H1 (cell line): ENCODE results near the gene SPSB1. TPM values are rescaled to one million over a fixed set of nuclear protein-coding genes. Genes with fewer than 3 reads are reported as not detected.

ENCODE experiments used
- CTCF ChIA-PET: fragments of 300-600 bp; sonication (Branson Sonifier 250); formaldehyde crosslinking; loops from one replicate; lab custom pipeline; 2021; ENCODE audit not compliant: partially characterized antibody; lab: Charles Lee
- POLR2A ChIA-PET: fragments of 300-600 bp; sonication (Branson Sonifier 250); formaldehyde crosslinking; loops from one replicate; lab custom pipeline; 2021; ENCODE audit warnings: inconsistent platforms; ENCODE audit not compliant: partially characterized antibody; lab: Charles Lee
- DNase-seq, 2 experiments: peaks; one replicate each; pipeline versions ENCODE4 v3.0.0 to v3.0.0-alpha.2; 2010 to 2022; ENCODE audit warnings: low spot score in 2 of 2, low read depth in 1 of 2, mixed read lengths in 1 of 2
- FAIRE-seq: peaks from 2 replicates; lab custom pipeline; 2011; peaks lifted over from hg19 to GRCh38; lab: Jason Lieb, UNC
- H2AFZ ChIP-seq: 2 replicates; pipeline ENCODE4 v1.8.1; 2012; ENCODE audit warnings: low read length, inconsistent platforms
- H2AK5ac ChIP-seq: 2 replicates; pipeline ENCODE4 v1.6.1; 2013; ENCODE audit warnings: low read depth, low read length
- H2BK120ac ChIP-seq: replicated peaks from 2 replicates; pipeline ENCODE3; 2013; ENCODE audit warnings: low read depth, low read length, inconsistent platforms
- H2BK12ac ChIP-seq: 2 replicates; pipeline ENCODE4 v1.6.1; 2013; ENCODE audit warnings: low read depth, low read length
- H2BK15ac ChIP-seq: 2 replicates; pipeline ENCODE4 v1.6.1; 2013; ENCODE audit warnings: low read length
- H2BK20ac ChIP-seq: 2 replicates; pipeline ENCODE4 v1.6.1; 2013; ENCODE audit warnings: low read length
- H2BK5ac ChIP-seq: 2 replicates; pipeline ENCODE4 v1.6.1; 2013; ENCODE audit warnings: low read depth, low read length
- H3K14ac ChIP-seq: 2 replicates; pipeline ENCODE4 v1.6.1; 2013; ENCODE audit warnings: inconsistent platforms; ENCODE audit not compliant: insufficient read length
- H3K18ac ChIP-seq: 2 replicates; pipeline ENCODE4 v1.6.1; 2013; ENCODE audit warnings: low read length; ENCODE audit errors: extremely low read depth
- H3K23ac ChIP-seq: 2 replicates; pipeline ENCODE4 v1.6.1; 2013; ENCODE audit warnings: inconsistent platforms; ENCODE audit not compliant: insufficient read length
- H3K23me2 ChIP-seq: 2 replicates; pipeline ENCODE4 v1.6.1; 2013; ENCODE audit warnings: low read depth, low read length
- H3K27ac ChIP-seq: 2 replicates; pipeline ENCODE4 v1.6.1; 2011; ENCODE audit warnings: low read depth, low read length, inconsistent platforms
- H3K27me3 ChIP-seq, 4 experiments: replicated peaks in 1 of 4; 1 replicate in 1 of 4; 2 replicates in 3 of 4; pipeline versions ENCODE4 v1.6.1 to v1.8.1; 2011 to 2013; ENCODE audit warnings: low read length in 3 of 4, mild to moderate bottlenecking in 3 of 4, inconsistent platforms in 2 of 4, mixed read lengths in 2 of 4, moderate library complexity in 1 of 4; ENCODE audit not compliant: control insufficient read depth in 3 of 4, insufficient read depth in 3 of 4; ENCODE audit errors: extremely low read depth in 1 of 4
- H3K36me3 ChIP-seq, 4 experiments: 2 replicates each; pipeline versions ENCODE4 v1.6.1 to v1.8.1; 2011 to 2013; ENCODE audit warnings: mild to moderate bottlenecking in 4 of 4, low read length in 3 of 4, moderate library complexity in 2 of 4, control low read depth in 1 of 4, inconsistent platforms in 1 of 4; ENCODE audit not compliant: insufficient read depth in 4 of 4, control insufficient read depth in 2 of 4
- H3K4ac ChIP-seq: replicated peaks from 2 replicates; pipeline ENCODE3; 2013; ENCODE audit warnings: low read length, low read depth, mixed read lengths, inconsistent platforms; ENCODE audit not compliant: insufficient read length
- H3K4me1 ChIP-seq, 4 experiments: replicated peaks in 1 of 4; 1 replicate in 1 of 4; 2 replicates in 3 of 4; pipeline versions ENCODE4 v1.6.1 to v1.8.1; 2011 to 2013; ENCODE audit warnings: low read length in 3 of 4, inconsistent platforms in 2 of 4, mixed read lengths in 1 of 4; ENCODE audit not compliant: insufficient read depth in 4 of 4, control insufficient read depth in 3 of 4
- H3K4me2 ChIP-seq, 2 experiments: 2 replicates each; pipeline versions ENCODE4 v1.6.1 to v1.8.1; 2011 to 2013; ENCODE audit warnings: low read depth in 2 of 2, low read length in 2 of 2, control low read depth in 1 of 2, inconsistent platforms in 1 of 2, mild to moderate bottlenecking in 1 of 2; ENCODE audit not compliant: insufficient read depth in 1 of 2
- H3K4me3 ChIP-seq, 4 experiments: fragments of 200-600, 300-600 bp in 1 of 4; sonication (generic), shearing (Covaris generic), sonication (Bioruptor Twin) in 1 of 4; 2 replicates each; pipeline versions ENCODE4 v1.5.1 to v1.8.1; 2011 to 2016; ENCODE audit warnings: low read length in 4 of 4, low read depth in 3 of 4, control low read depth in 2 of 4, inconsistent platforms in 2 of 4, mild to moderate bottlenecking in 2 of 4, mixed read lengths in 1 of 4, moderate library complexity in 1 of 4; ENCODE audit not compliant: insufficient read depth in 2 of 4; ENCODE audit errors: extremely low read depth in 1 of 4
- H3K56ac ChIP-seq: replicated peaks from 2 replicates; pipeline ENCODE3; 2013; ENCODE audit warnings: low read depth, mild to moderate bottlenecking, mixed read lengths, low read length, inconsistent platforms; ENCODE audit not compliant: insufficient read length
- H3K79me1 ChIP-seq: 2 replicates; pipeline ENCODE4 v1.6.1; 2013; ENCODE audit warnings: low read depth, low read length, control low read depth
- H3K79me2 ChIP-seq, 2 experiments: 2 replicates each; pipeline versions ENCODE4 v1.6.1 to v1.8.1; 2012 to 2013; ENCODE audit warnings: low read length in 2 of 2, mild to moderate bottlenecking in 2 of 2, inconsistent platforms in 1 of 2; ENCODE audit not compliant: insufficient read depth in 2 of 2, control insufficient read depth in 1 of 2
- H3K9ac ChIP-seq, 4 experiments: replicated peaks in 1 of 4; 1 replicate in 1 of 4; 2 replicates in 3 of 4; pipeline versions ENCODE4 v1.6.1 to v1.8.1; 2011 to 2013; ENCODE audit warnings: low read depth in 3 of 4, low read length in 3 of 4, control low read depth in 2 of 4, mild to moderate bottlenecking in 2 of 4, moderate library complexity in 2 of 4, inconsistent platforms in 1 of 4; ENCODE audit errors: extremely low read depth in 1 of 4
- H3K9me3 ChIP-seq, 2 experiments: 2 replicates each; pipeline versions ENCODE4 v1.6.1 to v1.8.1; 2012 to 2013; ENCODE audit warnings: mild to moderate bottlenecking in 2 of 2, moderate library complexity in 2 of 2, control low read depth in 1 of 2, inconsistent platforms in 1 of 2, low read depth in 1 of 2, low read length in 1 of 2, mixed read lengths in 1 of 2; ENCODE audit not compliant: insufficient read depth in 2 of 2
- H4K20me1 ChIP-seq, 2 experiments: replicated peaks in 1 of 2; 2 replicates each; pipeline versions ENCODE3 to v1.8.1; 2011 to 2013; ENCODE audit warnings: inconsistent platforms in 2 of 2, low read length in 2 of 2, mild to moderate bottlenecking in 1 of 2; ENCODE audit not compliant: insufficient read depth in 2 of 2, control insufficient read depth in 1 of 2
- H4K5ac ChIP-seq: 2 replicates; pipeline ENCODE4 v1.6.1; 2013; ENCODE audit warnings: low read length, low read depth, mixed read lengths, inconsistent platforms; ENCODE audit not compliant: insufficient read length
- H4K8ac ChIP-seq: 2 replicates; pipeline ENCODE4 v1.8.0; 2013; ENCODE audit warnings: mild to moderate bottlenecking, moderate library complexity, low read length, inconsistent platforms; ENCODE audit not compliant: insufficient read depth; ENCODE audit errors: extremely low read depth
- H4K91ac ChIP-seq: replicated peaks from 2 replicates; pipeline ENCODE3; 2013; ENCODE audit warnings: low read length, mixed read lengths, inconsistent platforms; ENCODE audit not compliant: insufficient read length
- WGBS, 2 experiments: shearing (Covaris generic) in 1 of 2; methylation state at CpG; one replicate each; pipeline versions ENCODE4 v1.1.6 to v1.1.7; 2013 to 2015; ENCODE audit warnings: low lambda C conversion rate in 2 of 2, mixed read lengths in 2 of 2, inconsistent platforms in 1 of 2, low coverage in 1 of 2, missing lambda C conversion rate in 1 of 2; ENCODE audit not compliant: insufficient replicate concordance in 2 of 2, insufficient coverage in 1 of 2, insufficient read length in 1 of 2; ENCODE audit errors: extremely low coverage in 1 of 2, missing lambda C conversion rate in 1 of 2; 5-methylcytosine and 5-hydroxymethylcytosine counted together
- polyA plus RNA-seq, 7 experiments: library from polyadenylated mRNA; depleted of rRNA in 3 of 7; stranded (reverse) in 5 of 7; unstranded in 2 of 7; fragments of >200 nt in 5 of 7; fragments of 200-250 nt in 2 of 7; gene quantifications; 1 replicate in 5 of 7; 2 replicates in 1 of 7; 4 replicates in 1 of 7; pipeline versions ENCODE4 v1.2.1 to v1.2.3, GENCODE V29; 2011 to 2013; ENCODE audit warnings: missing spikeins in 2 of 7, mixed read lengths in 2 of 7
- total RNA-seq: library from RNA; stranded (reverse); fragmentation: NEBNext Ultra II Directional; extraction: Animal tissue kit (Norgen Biotek cat#: 25700); gene quantifications from 2 replicates; pipeline ENCODE4 v1.2.1, GENCODE V29; 2021

SPSB1 gene
- total and polyA plus RNA-seq, 2 of the 8 experiments (the other 6 are each of a cell fraction or from before 2014, with no cell fraction given), result 5.3 to 6.4 TPM

GRCh38 chr1:9394010-9394409, 101.3 kb downstream of the SPSB1 start:
- no peaks in the 10 kb centered on the region for H3K23me2 ChIP-seq
- H3K23ac ChIP-seq, result no peak overlapping the region
- ChIA-PET CTCF (interaction anchor here (1.1 kb wide), 2 partner anchors 9 to 127 kb away, joined by 3 read pairs; no protein-coding TSS in a partner anchor), POLR2A (no interaction called here)
- no peak overlapping the region for H4K5ac ChIP-seq
- no peak overlapping the region for H4K8ac ChIP-seq
- no peak overlapping the region for H2AK5ac ChIP-seq
- no peak overlapping the region for H3K4ac ChIP-seq
- no peaks in the 10 kb centered on the region for H3K27me3 ChIP-seq
- H3K18ac ChIP-seq, result no peak overlapping the region
- DNase-seq, result no peak
- H3K14ac ChIP-seq, result no peak overlapping the region
- no peak overlapping the region for H3K27ac ChIP-seq
- no peaks in the 10 kb centered on the region for H4K20me1 ChIP-seq
- H4K91ac ChIP-seq, result no peak overlapping the region
- no peak overlapping the region for H3K4me2 ChIP-seq
- no peak overlapping the region for H2BK12ac ChIP-seq
- no peak overlapping the region for H2BK20ac ChIP-seq
- no peak overlapping the region for H3K56ac ChIP-seq
- no peak overlapping the region for H3K9ac ChIP-seq
- no peak overlapping the region for H2BK5ac ChIP-seq
- H2BK15ac ChIP-seq, result no peak overlapping the region
- no peak overlapping the region for H2AFZ ChIP-seq
- FAIRE-seq, result no peak
- WGBS, 2 experiments, result 82% methylated on average over 6 of the region's 6 CpGs; no CpG with 5 or more reads in 1 of the 2 experiments
- H3K36me3 ChIP-seq, result no peaks in the 10 kb centered on the region
- H3K4me1 ChIP-seq, result no peaks in the 10 kb centered on the region
- H3K79me2 ChIP-seq, result no peaks in the 10 kb centered on the region
- H3K4me3 ChIP-seq, result no peak overlapping the region
- H3K9me3 ChIP-seq, result peaks cover 2 to 4% of the 10 kb centered on the region in 2 experiments; a peak in 1 of 4 replicates
- no peak overlapping the region for H2BK120ac ChIP-seq
- H3K79me1 ChIP-seq, result no peaks in the 10 kb centered on the region
